H1 (cell line): ENCODE results near the gene AIFM3. TPM values are rescaled to one million over a fixed set of nuclear protein-coding genes. Genes with fewer than 3 reads are reported as not detected.

Experiments used
- CTCF ChIA-PET: fragments of 300-600 bp; sonication (Branson Sonifier 250); formaldehyde crosslinking; loops from one replicate; lab custom pipeline; 2021; ENCODE audit not compliant: partially characterized antibody; lab: Charles Lee
- POLR2A ChIA-PET: fragments of 300-600 bp; sonication (Branson Sonifier 250); formaldehyde crosslinking; loops from one replicate; lab custom pipeline; 2021; ENCODE audit warnings: inconsistent platforms; ENCODE audit not compliant: partially characterized antibody; lab: Charles Lee
- DNase-seq, 2 experiments: peaks; one replicate each; pipeline versions ENCODE4 v3.0.0 to v3.0.0-alpha.2; 2010 to 2022; ENCODE audit warnings: low spot score in 2 of 2, low read depth in 1 of 2, mixed read lengths in 1 of 2
- FAIRE-seq: peaks from 2 replicates; lab custom pipeline; 2011; peaks lifted over from hg19 to GRCh38; lab: Jason Lieb, UNC
- H2AFZ ChIP-seq: 2 replicates; pipeline ENCODE4 v1.8.1; 2012; ENCODE audit warnings: low read length, inconsistent platforms
- H2AK5ac ChIP-seq: 2 replicates; pipeline ENCODE4 v1.6.1; 2013; ENCODE audit warnings: low read depth, low read length
- H2BK120ac ChIP-seq: replicated peaks from 2 replicates; pipeline ENCODE3; 2013; ENCODE audit warnings: low read depth, low read length, inconsistent platforms
- H2BK12ac ChIP-seq: 2 replicates; pipeline ENCODE4 v1.6.1; 2013; ENCODE audit warnings: low read depth, low read length
- H2BK15ac ChIP-seq: 2 replicates; pipeline ENCODE4 v1.6.1; 2013; ENCODE audit warnings: low read length
- H2BK20ac ChIP-seq: 2 replicates; pipeline ENCODE4 v1.6.1; 2013; ENCODE audit warnings: low read length
- H2BK5ac ChIP-seq: 2 replicates; pipeline ENCODE4 v1.6.1; 2013; ENCODE audit warnings: low read depth, low read length
- H3K14ac ChIP-seq: 2 replicates; pipeline ENCODE4 v1.6.1; 2013; ENCODE audit warnings: inconsistent platforms; ENCODE audit not compliant: insufficient read length
- H3K18ac ChIP-seq: 2 replicates; pipeline ENCODE4 v1.6.1; 2013; ENCODE audit warnings: low read length; ENCODE audit errors: extremely low read depth
- H3K23ac ChIP-seq: 2 replicates; pipeline ENCODE4 v1.6.1; 2013; ENCODE audit warnings: inconsistent platforms; ENCODE audit not compliant: insufficient read length
- H3K23me2 ChIP-seq: 2 replicates; pipeline ENCODE4 v1.6.1; 2013; ENCODE audit warnings: low read depth, low read length
- H3K27ac ChIP-seq: 2 replicates; pipeline ENCODE4 v1.6.1; 2011; ENCODE audit warnings: low read depth, low read length, inconsistent platforms
- H3K27me3 ChIP-seq, 4 experiments: replicated peaks in 1 of 4; 1 replicate in 1 of 4; 2 replicates in 3 of 4; pipeline versions ENCODE4 v1.6.1 to v1.8.1; 2011 to 2013; ENCODE audit warnings: low read length in 3 of 4, mild to moderate bottlenecking in 3 of 4, inconsistent platforms in 2 of 4, mixed read lengths in 2 of 4, moderate library complexity in 1 of 4; ENCODE audit not compliant: control insufficient read depth in 3 of 4, insufficient read depth in 3 of 4; ENCODE audit errors: extremely low read depth in 1 of 4
- H3K36me3 ChIP-seq, 4 experiments: 2 replicates each; pipeline versions ENCODE4 v1.6.1 to v1.8.1; 2011 to 2013; ENCODE audit warnings: mild to moderate bottlenecking in 4 of 4, low read length in 3 of 4, moderate library complexity in 2 of 4, control low read depth in 1 of 4, inconsistent platforms in 1 of 4; ENCODE audit not compliant: insufficient read depth in 4 of 4, control insufficient read depth in 2 of 4
- H3K4ac ChIP-seq: replicated peaks from 2 replicates; pipeline ENCODE3; 2013; ENCODE audit warnings: low read length, low read depth, mixed read lengths, inconsistent platforms; ENCODE audit not compliant: insufficient read length
- H3K4me1 ChIP-seq, 4 experiments: replicated peaks in 1 of 4; 1 replicate in 1 of 4; 2 replicates in 3 of 4; pipeline versions ENCODE4 v1.6.1 to v1.8.1; 2011 to 2013; ENCODE audit warnings: low read length in 3 of 4, inconsistent platforms in 2 of 4, mixed read lengths in 1 of 4; ENCODE audit not compliant: insufficient read depth in 4 of 4, control insufficient read depth in 3 of 4
- H3K4me2 ChIP-seq, 2 experiments: 2 replicates each; pipeline versions ENCODE4 v1.6.1 to v1.8.1; 2011 to 2013; ENCODE audit warnings: low read depth in 2 of 2, low read length in 2 of 2, control low read depth in 1 of 2, inconsistent platforms in 1 of 2, mild to moderate bottlenecking in 1 of 2; ENCODE audit not compliant: insufficient read depth in 1 of 2
- H3K4me3 ChIP-seq, 4 experiments: fragments of 200-600, 300-600 bp in 1 of 4; sonication (generic), shearing (Covaris generic), sonication (Bioruptor Twin) in 1 of 4; 2 replicates each; pipeline versions ENCODE4 v1.5.1 to v1.8.1; 2011 to 2016; ENCODE audit warnings: low read length in 4 of 4, low read depth in 3 of 4, control low read depth in 2 of 4, inconsistent platforms in 2 of 4, mild to moderate bottlenecking in 2 of 4, mixed read lengths in 1 of 4, moderate library complexity in 1 of 4; ENCODE audit not compliant: insufficient read depth in 2 of 4; ENCODE audit errors: extremely low read depth in 1 of 4
- H3K56ac ChIP-seq: replicated peaks from 2 replicates; pipeline ENCODE3; 2013; ENCODE audit warnings: low read depth, mild to moderate bottlenecking, mixed read lengths, low read length, inconsistent platforms; ENCODE audit not compliant: insufficient read length
- H3K79me1 ChIP-seq: 2 replicates; pipeline ENCODE4 v1.6.1; 2013; ENCODE audit warnings: low read depth, low read length, control low read depth
- H3K79me2 ChIP-seq, 2 experiments: 2 replicates each; pipeline versions ENCODE4 v1.6.1 to v1.8.1; 2012 to 2013; ENCODE audit warnings: low read length in 2 of 2, mild to moderate bottlenecking in 2 of 2, inconsistent platforms in 1 of 2; ENCODE audit not compliant: insufficient read depth in 2 of 2, control insufficient read depth in 1 of 2
- H3K9ac ChIP-seq, 4 experiments: replicated peaks in 1 of 4; 1 replicate in 1 of 4; 2 replicates in 3 of 4; pipeline versions ENCODE4 v1.6.1 to v1.8.1; 2011 to 2013; ENCODE audit warnings: low read depth in 3 of 4, low read length in 3 of 4, control low read depth in 2 of 4, mild to moderate bottlenecking in 2 of 4, moderate library complexity in 2 of 4, inconsistent platforms in 1 of 4; ENCODE audit errors: extremely low read depth in 1 of 4
- H3K9me3 ChIP-seq, 2 experiments: 2 replicates each; pipeline versions ENCODE4 v1.6.1 to v1.8.1; 2012 to 2013; ENCODE audit warnings: mild to moderate bottlenecking in 2 of 2, moderate library complexity in 2 of 2, control low read depth in 1 of 2, inconsistent platforms in 1 of 2, low read depth in 1 of 2, low read length in 1 of 2, mixed read lengths in 1 of 2; ENCODE audit not compliant: insufficient read depth in 2 of 2
- H4K20me1 ChIP-seq, 2 experiments: replicated peaks in 1 of 2; 2 replicates each; pipeline versions ENCODE3 to v1.8.1; 2011 to 2013; ENCODE audit warnings: inconsistent platforms in 2 of 2, low read length in 2 of 2, mild to moderate bottlenecking in 1 of 2; ENCODE audit not compliant: insufficient read depth in 2 of 2, control insufficient read depth in 1 of 2
- H4K5ac ChIP-seq: 2 replicates; pipeline ENCODE4 v1.6.1; 2013; ENCODE audit warnings: low read length, low read depth, mixed read lengths, inconsistent platforms; ENCODE audit not compliant: insufficient read length
- H4K8ac ChIP-seq: 2 replicates; pipeline ENCODE4 v1.8.0; 2013; ENCODE audit warnings: mild to moderate bottlenecking, moderate library complexity, low read length, inconsistent platforms; ENCODE audit not compliant: insufficient read depth; ENCODE audit errors: extremely low read depth
- H4K91ac ChIP-seq: replicated peaks from 2 replicates; pipeline ENCODE3; 2013; ENCODE audit warnings: low read length, mixed read lengths, inconsistent platforms; ENCODE audit not compliant: insufficient read length
- BACH1 ChIP-seq: IDR thresholded peaks from 2 replicates; pipeline ENCODE4 v1.6.1; 2012; ENCODE audit warnings: low read length, improper control_type of control experiment
- CBX8 ChIP-seq: fragments of 300-800, 300-1000 bp; sonication (generic); IDR thresholded peaks from 2 replicates; pipeline ENCODE4 v1.7.1; 2016; ENCODE audit warnings: low read depth, low read length, borderline replicate concordance
- CEBPB ChIP-seq: IDR thresholded peaks from 2 replicates; pipeline ENCODE4 v1.6.1; 2012; ENCODE audit warnings: low read depth, low read length
- CHD1 ChIP-seq: IDR thresholded peaks from 2 replicates; pipeline ENCODE4 v1.6.1; 2012; ENCODE audit warnings: low read depth, low read length, improper control_type of control experiment
- FOSL1 ChIP-seq: IDR thresholded peaks from 2 replicates; pipeline ENCODE4 v1.6.1; 2011; ENCODE audit warnings: mild to moderate bottlenecking, low read depth, low read length, moderate library complexity; ENCODE audit not compliant: insufficient read depth
- HDAC6 ChIP-seq: IDR thresholded peaks from one replicate; pipeline ENCODE4 v1.7.1; 2012; ENCODE audit warnings: low read depth, mild to moderate bottlenecking, inconsistent platforms, low read length, moderate library complexity
- JUND ChIP-seq: IDR thresholded peaks from 2 replicates; pipeline ENCODE4 v1.6.1; 2011; ENCODE audit warnings: mild to moderate bottlenecking, improper control_type of control experiment, low read length
- KDM4A ChIP-seq: IDR thresholded peaks from one replicate; pipeline ENCODE4 v1.7.1; 2012; ENCODE audit warnings: low read depth, mild to moderate bottlenecking, moderate library complexity, low read length, inconsistent platforms; ENCODE audit not compliant: severe bottlenecking
- RFX5 ChIP-seq: IDR thresholded peaks from 2 replicates; pipeline ENCODE4 v1.6.1; 2011; ENCODE audit warnings: low read depth, low read length, improper control_type of control experiment, borderline replicate concordance
- RXRA ChIP-seq: IDR thresholded peaks from 2 replicates; pipeline ENCODE4 v1.6.1; 2011; ENCODE audit warnings: low read depth, mild to moderate bottlenecking, low read length, moderate library complexity; ENCODE audit not compliant: insufficient read depth
- TEAD4 ChIP-seq: IDR thresholded peaks from 2 replicates; pipeline ENCODE4 v1.6.1; 2012; ENCODE audit warnings: low read depth, low read length, inconsistent platforms, mixed read lengths
- YY1 ChIP-seq: IDR thresholded peaks from 2 replicates; pipeline ENCODE4 v1.6.1; 2011; ENCODE audit warnings: low read depth, mild to moderate bottlenecking, low read length
- WGBS, 2 experiments: shearing (Covaris generic) in 1 of 2; methylation state at CpG; one replicate each; pipeline versions ENCODE4 v1.1.6 to v1.1.7; 2013 to 2015; ENCODE audit warnings: low lambda C conversion rate in 2 of 2, mixed read lengths in 2 of 2, inconsistent platforms in 1 of 2, low coverage in 1 of 2, missing lambda C conversion rate in 1 of 2; ENCODE audit not compliant: insufficient replicate concordance in 2 of 2, insufficient coverage in 1 of 2, insufficient read length in 1 of 2; ENCODE audit errors: extremely low coverage in 1 of 2, missing lambda C conversion rate in 1 of 2; 5-methylcytosine and 5-hydroxymethylcytosine counted together
- polyA plus RNA-seq, 7 experiments: library from polyadenylated mRNA; depleted of rRNA in 3 of 7; stranded (reverse) in 5 of 7; unstranded in 2 of 7; fragments of >200 nt in 5 of 7; fragments of 200-250 nt in 2 of 7; gene quantifications; 1 replicate in 5 of 7; 2 replicates in 1 of 7; 4 replicates in 1 of 7; pipeline versions ENCODE4 v1.2.1 to v1.2.3, GENCODE V29; 2011 to 2013; ENCODE audit warnings: missing spikeins in 2 of 7, mixed read lengths in 2 of 7
- total RNA-seq: library from RNA; stranded (reverse); fragmentation: NEBNext Ultra II Directional; extraction: Animal tissue kit (Norgen Biotek cat#: 25700); gene quantifications from 2 replicates; pipeline ENCODE4 v1.2.1, GENCODE V29; 2021
- TF ChIP-seq, protein P1 (sequence below): IDR thresholded peaks from 2 replicates; pipeline ENCODE4 v1.6.1; 2011; ENCODE audit warnings: low read depth, mild to moderate bottlenecking, low read length; ENCODE audit not compliant: insufficient read depth

AIFM3 gene
- total and polyA plus RNA-seq, 2 of the 8 experiments (the other 6 are each of a cell fraction or from before 2014, with no cell fraction given): 0.86 to 1.4 TPM

DNA sequence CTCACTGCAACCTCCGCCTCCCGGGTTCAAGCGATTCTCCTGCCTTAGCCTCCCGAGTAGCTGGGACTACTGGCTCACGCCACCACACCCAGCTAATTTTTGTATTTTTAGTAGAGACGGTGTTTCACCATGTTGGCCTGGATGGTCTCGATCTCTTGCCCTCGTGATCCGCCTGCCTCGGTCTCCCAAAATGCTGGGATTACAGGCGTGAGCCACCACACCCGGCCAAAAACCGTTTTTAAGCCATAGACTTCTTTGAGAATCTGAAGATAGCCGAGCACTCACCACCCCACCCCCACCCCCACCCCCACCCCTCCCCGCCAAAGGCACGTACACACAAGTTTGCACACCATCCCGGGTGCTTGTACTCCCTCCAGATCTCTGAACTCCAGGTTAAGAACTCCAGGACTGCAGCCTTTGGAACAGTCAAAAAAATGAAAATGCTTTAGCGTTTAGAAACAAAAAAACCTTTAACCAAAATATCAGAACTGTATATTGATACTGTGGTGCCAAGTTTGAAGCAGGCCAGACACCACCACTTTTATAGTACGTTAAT is 48.3 kb upstream of the AIFM3 start:
- Histone ChIP-seq H4K91ac (no peak overlapping the region), H3K56ac (no peak overlapping the region), H3K4me3 (peak overlapping the region; percentile 92 to 98 (median 96)), H3K79me2 (peaks cover 52 to 65% of the 10 kb centered on the region in 2 experiments), H3K14ac (no peak overlapping the region), H2AK5ac (no peak overlapping the region), H2BK15ac (no peak overlapping the region), H2BK5ac (no peak overlapping the region), H2AFZ (no peak overlapping the region), H3K18ac (no peak overlapping the region), H4K8ac (no peak overlapping the region), H3K4ac (no peak overlapping the region), H3K36me3 (no peaks in the 10 kb centered on the region), H2BK20ac (no peak overlapping the region), H3K27me3 (no peaks in the 10 kb centered on the region), H3K27ac (peak overlapping the region; percentile 10; the same call in 1 of the 2 replicates), H4K5ac (no peak overlapping the region), H3K9ac (peak overlapping the region in 3 of 4 experiments; percentile 51 to 58 (median 58); a peak in 5 of 7 replicates), H3K4me2 (peak overlapping the region; percentile 65 to 79), H3K4me1 (peaks cover 0 to 3% (median 0%) of the 10 kb centered on the region in 4 experiments; a peak in 4 of 7 replicates), H3K23ac (no peak overlapping the region), H3K79me1 (no peaks in the 10 kb centered on the region; the same call in 1 of the 2 replicates), H2BK12ac (no peak overlapping the region), H4K20me1 (peaks cover 23 to 29% of the 10 kb centered on the region in 2 experiments), H3K23me2 (peaks cover 5% of the 10 kb centered on the region; the same call in 1 of the 2 replicates), H2BK120ac (no peak overlapping the region), H3K9me3 (no peaks in the 10 kb centered on the region)
- FAIRE-seq (no peak), DNase-seq (no peak)
- ChIA-PET POLR2A (interaction anchor here (0.7 to 1.2 kb wide), 4 partner anchors 18 to 65 kb away, joined by 3 to 4 read pairs (median 3); no protein-coding TSS in a partner anchor), CTCF (interaction anchor here (1.4 kb wide), 1 partner anchor 24 kb away, joined by 3 read pairs; no protein-coding TSS in a partner anchor)
- 5% methylated on average over 14 of the region's 19 CpGs; no CpG with 5 or more reads in 1 of the 2 experiments for WGBS, 2 experiments
- TF ChIP-seq KDM4A (no peak), FOSL1 (no peak), JUND (no peak), RFX5 (no peak), YY1 (no peak), BACH1 (no peak), RXRA (no peak), CBX8 (no peak), HDAC6 (no peak), CEBPB (no peak), TEAD4 (no peak), CHD1 (no peak)
- TF ChIP-seq, protein P1, sequence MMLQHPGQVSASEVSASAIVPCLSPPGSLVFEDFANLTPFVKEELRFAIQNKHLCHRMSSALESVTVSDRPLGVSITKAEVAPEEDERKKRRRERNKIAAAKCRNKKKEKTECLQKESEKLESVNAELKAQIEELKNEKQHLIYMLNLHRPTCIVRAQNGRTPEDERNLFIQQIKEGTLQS: no peak
